Left colon (tissue), 2 donors: ENCODE results near the gene CEP112. TPM values are rescaled to one million over a fixed set of nuclear protein-coding genes. Genes with fewer than 3 reads are reported as not detected.

Experiments used
- ATAC-seq: fragments of 200-7000 bp; cut with Tn5 transposase; one replicate; pipeline ENCODE4 v1.9.1; 2020; ENCODE audit warnings: mild to moderate bottlenecking, moderate library complexity
- DNase-seq, 2 donors: peaks; one replicate each; pipeline ENCODE4 v3.0.0-alpha.2; 2020
- intact Hi-C, 2 donors: fragments of 100-400 bp; cut with DNase I in 1 of 2; cut with micrococcal nuclease in 1 of 2; formaldehyde crosslinking; loops; one replicate each; pipeline versions ENCODE4 v1.11.2 to v1.14.0; 2022; cut with DNase I, micrococcal nuclease
- total RNA-seq, 2 donors: library from RNA; stranded (reverse); fragmentation: NEBNext Ultra II Directional; extraction: Animal tissue kit (Norgen Biotek cat#: 25700); gene quantifications; one replicate each; pipeline ENCODE4 v1.2.1, GENCODE V29; 2021
- donor health status: DM: no; HTN: no; CAD: no.
- donor health status: DM: yes; HTN: yes; CAD: no.

Gene CEP112
- total RNA-seq, 2 donors from 2014 or later = 4.5 to 8.1 TPM

GRCh38 chr17:65627891-65628643 is 563.9 kb downstream of the CEP112 start:
- intact Hi-C loops = no loop called here
- ATAC-seq = peak; percentile 80

GRCh38 chr17:65627108-65627507 is 564.8 kb downstream of the CEP112 start:
- intact Hi-C loops = no loop called here
- DNase-seq = peak; percentile 12 to 36
- peak; percentile 83 for ATAC-seq

More at GRCh38 chr17:65627891-65628643, 563.9 kb downstream of the CEP112 start:
- DNase-seq = peak; percentile 64 to 79

GRCh38 chr17:65626451-65626850 is 565.5 kb downstream of the CEP112 start:
- ATAC-seq (no peak), DNase-seq (no peak)
- intact Hi-C loops = no loop called here

GRCh38 chr17:65618516-65618915 is 573.4 kb downstream of the CEP112 start:
- DNase-seq (no peak), ATAC-seq (no peak)
- intact Hi-C loops = no loop called here

- ATAC-seq (no peak), DNase-seq (no peak)
- intact Hi-C loops = no loop called here
These were observed 574.4 kb downstream of the CEP112 start for GRCh38 chr17:65617496-65617895.

GRCh38 chr17:65609749-65610148 is 582.2 kb downstream of the CEP112 start:
- ATAC-seq (peak; percentile 34), DNase-seq (peak; percentile 43 to 54)

GRCh38 chr17:65609286-65609685 is 582.6 kb downstream of the CEP112 start:
- DNase-seq (no peak), ATAC-seq (no peak)
- intact Hi-C loops = no loop called here

More at GRCh38 chr17:65609749-65610148, 582.2 kb downstream of the CEP112 start:
- intact Hi-C loops = no loop called here

- ATAC-seq (no peak), DNase-seq (no peak)
- intact Hi-C loops = no loop called here
These were observed 587.9 kb downstream of the CEP112 start for GRCh38 chr17:65604070-65604469.

- intact Hi-C loops = no loop called here
- DNase-seq (no peak), ATAC-seq (no peak)
These were observed 590.1 kb downstream of the CEP112 start for GRCh38 chr17:65601881-65602280.

- no peak for ATAC-seq
- no peak for DNase-seq
- intact Hi-C loops = no loop called here
These were observed 590.8 kb downstream of the CEP112 start for GRCh38 chr17:65601145-65601544.

- intact Hi-C loops = no loop called here
- DNase-seq (no peak), ATAC-seq (no peak)
These were observed 591.4 kb downstream of the CEP112 start for GRCh38 chr17:65600518-65600917.

- DNase-seq (no peak), ATAC-seq (no peak)
- intact Hi-C loops = no loop called here
These were observed 592.3 kb downstream of the CEP112 start for GRCh38 chr17:65599650-65600049.

- intact Hi-C loops = no loop called here
- no peak for ATAC-seq
- DNase-seq = no peak
These were observed 593.2 kb downstream of the CEP112 start for GRCh38 chr17:65598746-65599145.

GRCh38 chr17:65595071-65595656 is 596.8 kb downstream of the CEP112 start:
- DNase-seq (no peak), ATAC-seq (no peak)
- intact Hi-C loops = no loop called here

- DNase-seq (no peak), ATAC-seq (no peak)
- intact Hi-C loops = no loop called here
These were observed 597.8 kb downstream of the CEP112 start for GRCh38 chr17:65593855-65594845.

- ATAC-seq (no peak), DNase-seq (no peak)
- intact Hi-C loops = no loop called here
These were observed 598.7 kb downstream of the CEP112 start for GRCh38 chr17:65593092-65593854.

- intact Hi-C loops = no loop called here
- ATAC-seq (no peak), DNase-seq (no peak)
These were observed 599.6 kb downstream of the CEP112 start for GRCh38 chr17:65592125-65592965.

- intact Hi-C loops = no loop called here
- ATAC-seq = peak; percentile 64
- DNase-seq = no peak
These were observed 602.6 kb downstream of the CEP112 start for GRCh38 chr17:65589321-65589720.
